ENCODE data around the gene RGS7.

DNA sequence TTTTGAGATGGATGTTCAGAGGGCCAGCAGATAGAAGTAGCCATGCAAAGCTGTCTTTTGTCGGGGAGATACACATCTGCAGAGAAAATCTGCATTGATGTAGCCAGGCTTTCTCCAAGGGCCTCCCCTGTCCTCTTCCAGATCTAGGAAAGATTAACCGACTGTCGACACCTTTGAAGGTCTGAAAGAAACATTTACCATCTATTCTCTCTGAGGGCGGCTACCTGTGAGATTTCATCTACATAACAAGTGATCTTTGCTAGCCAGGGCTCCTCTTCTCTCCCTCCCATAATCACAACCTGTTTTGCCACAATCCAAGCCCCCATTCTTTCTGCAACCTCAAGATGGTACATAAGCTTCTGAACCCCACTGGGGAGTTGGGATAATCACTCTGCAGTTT lies 193.6 kb downstream of the RGS7 start:
- TF ChIP-seq, protein P1, sequence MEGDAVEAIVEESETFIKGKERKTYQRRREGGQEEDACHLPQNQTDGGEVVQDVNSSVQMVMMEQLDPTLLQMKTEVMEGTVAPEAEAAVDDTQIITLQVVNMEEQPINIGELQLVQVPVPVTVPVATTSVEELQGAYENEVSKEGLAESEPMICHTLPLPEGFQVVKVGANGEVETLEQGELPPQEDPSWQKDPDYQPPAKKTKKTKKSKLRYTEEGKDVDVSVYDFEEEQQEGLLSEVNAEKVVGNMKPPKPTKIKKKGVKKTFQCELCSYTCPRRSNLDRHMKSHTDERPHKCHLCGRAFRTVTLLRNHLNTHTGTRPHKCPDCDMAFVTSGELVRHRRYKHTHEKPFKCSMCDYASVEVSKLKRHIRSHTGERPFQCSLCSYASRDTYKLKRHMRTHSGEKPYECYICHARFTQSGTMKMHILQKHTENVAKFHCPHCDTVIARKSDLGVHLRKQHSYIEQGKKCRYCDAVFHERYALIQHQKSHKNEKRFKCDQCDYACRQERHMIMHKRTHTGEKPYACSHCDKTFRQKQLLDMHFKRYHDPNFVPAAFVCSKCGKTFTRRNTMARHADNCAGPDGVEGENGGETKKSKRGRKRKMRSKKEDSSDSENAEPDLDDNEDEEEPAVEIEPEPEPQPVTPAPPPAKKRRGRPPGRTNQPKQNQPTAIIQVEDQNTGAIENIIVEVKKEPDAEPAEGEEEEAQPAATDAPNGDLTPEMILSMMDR (conservative IDR thresholded peaks at IDR 0.05; ENCODE audit: low read depth, low read length): no peak
- TF ChIP-seq POLR2A (IDR thresholded peaks at IDR 0.05; ENCODE audit: low read depth, low read length): no peak
- TF ChIP-seq, protein P2, sequence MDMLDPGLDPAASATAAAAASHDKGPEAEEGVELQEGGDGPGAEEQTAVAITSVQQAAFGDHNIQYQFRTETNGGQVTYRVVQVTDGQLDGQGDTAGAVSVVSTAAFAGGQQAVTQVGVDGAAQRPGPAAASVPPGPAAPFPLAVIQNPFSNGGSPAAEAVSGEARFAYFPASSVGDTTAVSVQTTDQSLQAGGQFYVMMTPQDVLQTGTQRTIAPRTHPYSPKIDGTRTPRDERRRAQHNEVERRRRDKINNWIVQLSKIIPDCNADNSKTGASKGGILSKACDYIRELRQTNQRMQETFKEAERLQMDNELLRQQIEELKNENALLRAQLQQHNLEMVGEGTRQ (IDR thresholded peaks at IDR 0.05; ENCODE audit: low read depth, low read length): no peak
- no peak for TF ChIP-seq MAFK (IDR thresholded peaks at IDR 0.05; ENCODE audit: low read depth, low read length)
- TF ChIP-seq SMC3 (IDR thresholded peaks at IDR 0.05; ENCODE audit: low read depth, low read length): no peak
- TF ChIP-seq RAD21 (IDR thresholded peaks at IDR 0.05; ENCODE audit: low read length): no peak
- no peak for TF ChIP-seq CEBPB (IDR thresholded peaks at IDR 0.05; ENCODE audit: low read depth, low read length)
- no peak for TF ChIP-seq RFX5 (IDR thresholded peaks at IDR 0.05; ENCODE audit: low read depth, low read length)
- no peak for TF ChIP-seq MXI1 (IDR thresholded peaks at IDR 0.05; ENCODE audit: borderline replicate concordance, low read depth, low read length)

Measured in IMR-90 (cell line).